Hepatocyte (in vitro differentiated cells): ENCODE measurements around the gene CDKN3. TPM values are rescaled to one million over a fixed set of nuclear protein-coding genes. Genes with fewer than 3 reads are reported as not detected.
A peak's percentile ranks its signal among the peaks of the same experiment; 100 is the strongest.

ENCODE experiments used
- DNase-seq: peaks from one replicate; pipeline ENCODE4 v3.0.0-alpha.2; 2016; ENCODE audit warnings: low spot score
- H2AFZ ChIP-seq: fragments of 200-600 bp; sonication (generic); 2 replicates; pipeline ENCODE4 v1.6.0; 2016; ENCODE audit warnings: antibody characterized with exemption, mild to moderate bottlenecking
- H3K27ac ChIP-seq: fragments of 200-600 bp; sonication (generic); 2 replicates; pipeline ENCODE4 v1.5.1; 2016; ENCODE audit warnings: mild to moderate bottlenecking
- H3K27me3 ChIP-seq: fragments of 200-600 bp; sonication (generic); 2 replicates; pipeline ENCODE4 v1.6.1; 2016
- H3K36me3 ChIP-seq: fragments of 200-600 bp; sonication (generic); replicated peaks from 2 replicates; pipeline ENCODE4 v1.5.1; 2016; ENCODE audit warnings: low read depth; ENCODE audit not compliant: insufficient read depth
- H3K4me1 ChIP-seq: fragments of 200-600 bp; sonication (generic); 2 replicates; pipeline ENCODE4 v1.5.1; 2016; ENCODE audit warnings: mild to moderate bottlenecking, moderate library complexity; ENCODE audit not compliant: insufficient read depth
- H3K4me2 ChIP-seq: fragments of 200-600 bp; sonication (generic); 2 replicates; pipeline ENCODE4 v1.6.0; 2016
- H3K4me3 ChIP-seq: fragments of 200-600 bp; sonication (generic); 2 replicates; pipeline ENCODE4 v1.5.1; 2016; ENCODE audit warnings: mild to moderate bottlenecking
- H3K79me2 ChIP-seq: fragments of 200-600 bp; sonication (generic); 2 replicates; pipeline ENCODE4 v1.6.0; 2017; ENCODE audit warnings: mild to moderate bottlenecking
- H3K9me2 ChIP-seq: fragments of 200-600 bp; sonication (generic); replicated peaks from 2 replicates; pipeline ENCODE4 v1.6.0; 2017; ENCODE audit warnings: mild to moderate bottlenecking; ENCODE audit not compliant: insufficient read depth
- H3K9me3 ChIP-seq: fragments of 200-600 bp; sonication (generic); 2 replicates; pipeline ENCODE4 v1.5.1; 2016; ENCODE audit warnings: low read depth, mild to moderate bottlenecking
- H4K20me1 ChIP-seq: fragments of 200-600 bp; sonication (generic); 2 replicates; pipeline ENCODE4 v1.6.0; 2016; ENCODE audit warnings: mild to moderate bottlenecking; ENCODE audit not compliant: insufficient read depth, poor library complexity, severe bottlenecking
- EZH2 ChIP-seq: fragments of 200-600 bp; sonication (generic); IDR thresholded peaks from 2 replicates; pipeline ENCODE4 v1.6.1; 2016; ENCODE audit warnings: antibody characterized with exemption, mild to moderate bottlenecking, borderline replicate concordance
- EZH2phosphoT487 ChIP-seq: fragments of 200-600 bp; sonication (generic); IDR thresholded peaks from one replicate; pipeline ENCODE4 v1.6.1; 2018; ENCODE audit warnings: antibody characterized with exemption, mild to moderate bottlenecking, low read depth, moderate library complexity; ENCODE audit not compliant: unreplicated experiment, severe bottlenecking
- WGBS: methylation state at CpG from one replicate; pipeline ENCODE4 v1.1.6; 2016; ENCODE audit warnings: low lambda C conversion rate; ENCODE audit errors: missing lambda C conversion rate; 5-methylcytosine and 5-hydroxymethylcytosine counted together
- polyA plus RNA-seq: library from polyadenylated mRNA; unstranded; fragments of >200 nt; fragmentation: Nextera tagmentation; extraction: Ambion mirVana; gene quantifications from 2 replicates; pipeline ENCODE4 v1.2.1, GENCODE V29; 2016
- total RNA-seq: library from RNA; depleted of rRNA; stranded (reverse); fragments of >200 nt; gene quantifications from 2 replicates; pipeline ENCODE4 v1.2.3, GENCODE V29; 2014
- TF ChIP-seq, protein P1 (sequence below): fragments of 200-600 bp; sonication (generic); IDR thresholded peaks from 2 replicates; pipeline ENCODE4 v1.5.1; 2016; ENCODE audit warnings: antibody characterized with exemption, mild to moderate bottlenecking; ENCODE audit not compliant: poor library complexity

The CDKN3 gene
- total and polyA plus RNA-seq, 2 experiments from 2014 or later, result 11.7 to 18.8 TPM

- H3K4me2 ChIP-seq, result no peak overlapping the region
- no peaks in the 10 kb centered on the region for H3K9me3 ChIP-seq
- WGBS, result 53% methylated on average over 3 of the region's 3 CpGs
- no peaks in the 10 kb centered on the region for H3K27me3 ChIP-seq
- no peaks in the 10 kb centered on the region for H3K9me2 ChIP-seq
- TF ChIP-seq EZH2phosphoT487, result no peak
- TF ChIP-seq, protein P1, sequence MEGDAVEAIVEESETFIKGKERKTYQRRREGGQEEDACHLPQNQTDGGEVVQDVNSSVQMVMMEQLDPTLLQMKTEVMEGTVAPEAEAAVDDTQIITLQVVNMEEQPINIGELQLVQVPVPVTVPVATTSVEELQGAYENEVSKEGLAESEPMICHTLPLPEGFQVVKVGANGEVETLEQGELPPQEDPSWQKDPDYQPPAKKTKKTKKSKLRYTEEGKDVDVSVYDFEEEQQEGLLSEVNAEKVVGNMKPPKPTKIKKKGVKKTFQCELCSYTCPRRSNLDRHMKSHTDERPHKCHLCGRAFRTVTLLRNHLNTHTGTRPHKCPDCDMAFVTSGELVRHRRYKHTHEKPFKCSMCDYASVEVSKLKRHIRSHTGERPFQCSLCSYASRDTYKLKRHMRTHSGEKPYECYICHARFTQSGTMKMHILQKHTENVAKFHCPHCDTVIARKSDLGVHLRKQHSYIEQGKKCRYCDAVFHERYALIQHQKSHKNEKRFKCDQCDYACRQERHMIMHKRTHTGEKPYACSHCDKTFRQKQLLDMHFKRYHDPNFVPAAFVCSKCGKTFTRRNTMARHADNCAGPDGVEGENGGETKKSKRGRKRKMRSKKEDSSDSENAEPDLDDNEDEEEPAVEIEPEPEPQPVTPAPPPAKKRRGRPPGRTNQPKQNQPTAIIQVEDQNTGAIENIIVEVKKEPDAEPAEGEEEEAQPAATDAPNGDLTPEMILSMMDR, result no peak
- TF ChIP-seq EZH2, result no peak
- DNase-seq, result no peak
- H3K27ac ChIP-seq, result no peak overlapping the region
- no peak overlapping the region for H2AFZ ChIP-seq
- no peak overlapping the region for H3K4me3 ChIP-seq
- peaks cover 20% of the 10 kb centered on the region for H3K4me1 ChIP-seq
- H4K20me1 ChIP-seq, result no peaks in the 10 kb centered on the region
- H3K36me3 ChIP-seq, result no peaks in the 10 kb centered on the region
- no peaks in the 10 kb centered on the region for H3K79me2 ChIP-seq
These were observed 40.6 kb upstream of the CDKN3 start for GRCh38 chr14:54356172-54356571.

- no peak for DNase-seq
- no peaks in the 10 kb centered on the region for H3K9me2 ChIP-seq
- H3K27me3 ChIP-seq, result no peaks in the 10 kb centered on the region
- no peaks in the 10 kb centered on the region for H3K36me3 ChIP-seq
- H3K9me3 ChIP-seq, result no peaks in the 10 kb centered on the region
- no peak overlapping the region for H3K27ac ChIP-seq
- H3K4me3 ChIP-seq, result no peak overlapping the region
- no peak overlapping the region for H2AFZ ChIP-seq
- no peaks in the 10 kb centered on the region for H4K20me1 ChIP-seq
- WGBS, result 92% methylated on average over 1 of the region's 1 CpG
- H3K79me2 ChIP-seq, result no peaks in the 10 kb centered on the region
- H3K4me2 ChIP-seq, result no peak overlapping the region
- H3K4me1 ChIP-seq, result peaks cover 8% of the 10 kb centered on the region
- no peak for TF ChIP-seq EZH2phosphoT487
- TF ChIP-seq, protein P1, result no peak
- no peak for TF ChIP-seq EZH2
These were observed 36.1 kb upstream of the CDKN3 start for GRCh38 chr14:54360667-54361066.

DNA sequence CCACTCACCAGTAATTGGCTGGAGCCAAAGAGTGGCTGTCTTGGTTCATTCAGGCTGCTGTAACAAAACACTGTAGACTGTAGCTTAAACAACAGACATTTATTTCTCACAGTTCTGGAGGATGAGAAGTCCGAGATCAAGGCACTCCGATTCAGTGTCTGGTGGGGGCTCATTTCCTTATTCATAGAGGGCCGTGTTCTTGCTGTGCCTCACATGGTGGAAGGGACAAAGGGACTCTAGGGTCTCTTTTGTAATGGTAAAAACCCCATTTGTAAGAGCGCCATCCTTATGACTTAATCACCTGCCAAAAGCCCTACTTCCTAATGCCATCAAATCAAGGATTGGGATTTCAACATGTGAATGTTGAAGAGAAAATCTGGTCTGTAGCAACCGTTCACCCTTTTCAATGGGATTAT, 34.7 kb upstream of the CDKN3 start:
- TF ChIP-seq, protein P1, result no peak
- H3K27ac ChIP-seq, result no peak overlapping the region
- no peaks in the 10 kb centered on the region for H3K79me2 ChIP-seq
- H3K4me1 ChIP-seq, result peaks cover 8% of the 10 kb centered on the region
- no peaks in the 10 kb centered on the region for H4K20me1 ChIP-seq
- H2AFZ ChIP-seq, result no peak overlapping the region
- H3K27me3 ChIP-seq, result no peaks in the 10 kb centered on the region
- 76% methylated on average over 5 of the region's 5 CpGs for WGBS
- H3K9me3 ChIP-seq, result no peaks in the 10 kb centered on the region
- no peak overlapping the region for H3K4me2 ChIP-seq
- no peak for DNase-seq
- H3K4me3 ChIP-seq, result no peak overlapping the region
- no peaks in the 10 kb centered on the region for H3K36me3 ChIP-seq
- H3K9me2 ChIP-seq, result no peaks in the 10 kb centered on the region

DNA sequence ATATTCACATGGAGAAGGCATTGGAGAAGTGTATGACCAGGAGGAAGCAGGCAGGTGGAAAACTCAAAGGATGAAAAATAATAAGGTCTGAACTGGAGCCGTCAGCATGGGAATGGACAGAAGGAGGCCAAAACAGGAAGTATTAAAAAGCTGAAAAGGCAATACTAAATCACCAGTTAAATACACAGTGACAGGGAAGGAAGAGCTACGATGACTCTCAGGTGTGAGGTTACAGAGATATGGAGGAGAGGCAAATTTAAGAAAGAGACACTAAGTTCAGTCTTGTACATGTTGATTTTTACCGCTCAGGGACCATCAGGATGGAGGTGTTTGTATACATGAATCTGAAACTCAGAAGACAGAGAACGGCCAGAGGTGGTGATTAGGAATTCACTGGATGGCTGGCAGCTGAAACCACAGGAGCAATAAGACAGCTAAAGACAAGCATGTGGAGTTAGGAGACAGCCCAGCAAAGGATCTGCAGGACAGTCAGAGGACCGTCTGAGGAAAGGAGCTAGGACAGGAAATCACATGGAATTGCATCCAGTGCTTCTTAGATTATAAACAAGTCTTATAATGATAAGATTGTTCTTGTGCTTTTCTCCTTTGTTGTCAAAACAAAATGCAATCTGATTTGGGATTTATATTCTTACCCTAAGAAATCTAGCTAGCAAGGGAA, 33.9 kb upstream of the CDKN3 start:
- no peaks in the 10 kb centered on the region for H3K36me3 ChIP-seq
- H3K4me1 ChIP-seq, result peaks cover 13% of the 10 kb centered on the region
- H3K4me2 ChIP-seq, result no peak overlapping the region
- DNase-seq, result no peak
- no peak overlapping the region for H3K27ac ChIP-seq
- H3K9me2 ChIP-seq, result no peaks in the 10 kb centered on the region
- TF ChIP-seq EZH2 (no peak), EZH2phosphoT487 (no peak)
- TF ChIP-seq, protein P1, result no peak
- no peaks in the 10 kb centered on the region for H3K79me2 ChIP-seq
- H4K20me1 ChIP-seq, result no peaks in the 10 kb centered on the region
- peak overlapping the region; percentile 13 for H2AFZ ChIP-seq
- H3K4me3 ChIP-seq, result no peak overlapping the region
- H3K9me3 ChIP-seq, result no peaks in the 10 kb centered on the region
- H3K27me3 ChIP-seq, result no peaks in the 10 kb centered on the region
- WGBS, result 43% methylated on average over 5 of the region's 5 CpGs
